NCI-H524 treated with DMSO at 0.1 percent for 48 hours (cell line): Measurements from ENCODE around the gene ZNF428.
"Not testable (repeated sequence)": the region's sequence is repeated elsewhere in the genome, so short reads cannot be mapped to it uniquely, and the experiment has no call there.

Experiments used
- DNase-seq: peaks from one replicate; lab custom pipeline; 2025; lab: John Stamatoyannopoulos, UW

The ZNF428 gene

DNA sequence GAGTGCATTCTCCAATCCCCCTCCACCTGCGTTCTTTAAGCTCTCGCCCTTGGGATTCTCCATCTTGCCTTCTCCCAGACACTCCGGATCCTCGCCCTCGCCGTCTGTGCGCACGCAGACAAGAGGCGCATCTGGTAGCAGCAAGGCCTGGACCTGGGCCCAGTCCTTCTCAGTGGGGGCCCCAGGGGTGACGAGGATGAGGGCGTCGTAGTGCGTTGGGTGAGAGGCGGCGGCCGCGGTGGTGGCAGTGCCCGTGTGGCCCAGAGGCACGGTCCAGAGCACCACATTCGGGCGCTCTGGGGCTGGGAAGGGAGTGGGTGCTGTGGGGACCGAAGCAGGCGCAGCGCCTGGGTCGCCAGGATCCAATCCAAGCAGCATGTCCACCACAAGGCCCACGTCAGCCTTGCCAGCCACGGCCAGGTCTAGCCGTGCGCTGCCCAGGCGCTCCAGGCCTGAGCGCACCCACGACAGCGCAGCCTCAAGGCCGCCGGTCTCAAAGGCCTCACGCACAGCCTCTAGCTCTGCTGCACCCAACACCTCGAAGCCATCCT lies 26.6 kb downstream of the ZNF428 start:
- no peak for DNase-seq

GRCh38 chr19:43591904-43592772 lies 27.3 kb downstream of the ZNF428 start:
- DNase-seq, result no peak

DNA sequence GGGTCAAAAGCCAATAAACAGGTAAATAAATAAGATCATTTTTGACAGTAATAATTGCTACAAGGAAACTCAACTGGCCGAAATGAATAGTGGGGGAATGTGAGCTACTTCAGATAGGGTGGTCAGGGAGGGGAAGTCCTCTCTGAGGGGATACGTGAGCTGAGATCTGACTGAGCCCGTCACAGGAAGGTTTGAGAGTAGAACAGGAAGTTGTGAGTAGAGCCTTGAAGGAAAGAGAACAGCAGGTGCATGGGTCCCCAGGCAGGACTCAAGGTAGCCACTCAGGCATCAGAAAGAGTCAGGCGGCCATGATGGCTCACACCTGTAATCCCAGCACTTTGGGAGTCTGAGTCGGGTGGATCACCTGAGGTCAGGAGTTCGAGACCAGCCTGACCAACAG lies 29.8 kb downstream of the ZNF428 start:
- DNase-seq, result no peak

- DNase-seq, result no peak
Measured at GRCh38 chr19:43589277-43589676, 30.2 kb downstream of the ZNF428 start.

DNA sequence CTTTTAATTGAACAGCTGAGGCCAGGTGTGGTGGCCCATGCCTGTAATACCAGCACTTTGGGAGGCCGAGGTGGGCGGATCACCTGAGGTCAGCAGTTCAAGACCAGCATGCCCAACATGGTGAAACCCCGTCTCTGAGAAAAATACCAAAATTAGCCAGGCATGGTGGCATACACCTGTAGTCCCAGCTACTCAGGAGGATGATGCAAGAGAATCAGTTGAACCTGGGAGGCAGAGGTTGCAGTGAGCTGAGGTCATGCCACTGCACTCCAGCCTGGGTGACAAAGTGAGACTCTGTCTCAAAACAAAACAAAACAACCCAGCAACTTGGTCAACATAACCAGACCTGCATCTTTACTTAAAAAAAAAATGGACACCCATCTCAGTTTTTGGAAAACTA lies 32.4 kb downstream of the ZNF428 start:
- not testable (repeated sequence) for DNase-seq

DNA sequence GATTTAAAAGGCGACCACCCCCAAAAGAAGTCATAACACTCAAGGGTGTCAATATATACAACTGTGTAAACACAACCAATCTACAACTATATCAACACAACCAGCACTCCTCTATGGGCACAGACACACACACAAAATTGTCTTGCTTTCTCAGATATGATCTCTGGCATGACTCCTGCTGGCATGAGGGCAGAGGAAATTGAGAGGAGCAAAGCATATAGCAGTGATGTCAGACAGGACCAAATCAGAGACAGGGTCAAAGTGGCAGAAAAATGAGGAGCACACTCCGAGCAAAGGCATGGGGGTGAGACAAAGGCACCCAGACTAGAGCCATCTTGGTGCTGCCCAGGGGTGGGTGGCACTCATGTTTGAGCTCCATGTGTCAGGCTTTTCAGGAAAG lies 33.1 kb downstream of the ZNF428 start:
- no peak for DNase-seq

GRCh38 chr19:43584484-43584883 lies 34.9 kb downstream of the ZNF428 start:
- DNase-seq, result no peak

DNA sequence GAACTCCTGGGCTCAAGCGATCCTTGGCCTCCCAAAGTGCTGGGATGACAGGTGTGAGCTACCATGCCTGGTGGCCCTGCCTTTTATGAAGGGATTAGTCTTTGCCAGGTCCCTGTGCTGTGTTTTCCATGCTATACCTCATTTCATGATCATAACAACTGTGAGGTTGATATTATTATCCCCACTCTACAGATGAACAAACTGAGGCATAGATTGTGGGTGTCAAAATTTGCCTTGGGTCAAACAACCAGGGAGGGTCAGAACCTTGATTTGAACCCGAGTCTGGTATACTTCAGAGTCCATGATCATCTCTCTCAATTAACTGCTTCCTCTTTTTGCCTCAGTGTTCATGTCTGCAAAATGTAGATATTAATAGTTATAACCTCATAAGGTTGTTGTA lies 36.9 kb downstream of the ZNF428 start:
- DNase-seq, result no peak

- no peak for DNase-seq
Measured at GRCh38 chr19:43581467-43581866, 38.0 kb downstream of the ZNF428 start.

DNA sequence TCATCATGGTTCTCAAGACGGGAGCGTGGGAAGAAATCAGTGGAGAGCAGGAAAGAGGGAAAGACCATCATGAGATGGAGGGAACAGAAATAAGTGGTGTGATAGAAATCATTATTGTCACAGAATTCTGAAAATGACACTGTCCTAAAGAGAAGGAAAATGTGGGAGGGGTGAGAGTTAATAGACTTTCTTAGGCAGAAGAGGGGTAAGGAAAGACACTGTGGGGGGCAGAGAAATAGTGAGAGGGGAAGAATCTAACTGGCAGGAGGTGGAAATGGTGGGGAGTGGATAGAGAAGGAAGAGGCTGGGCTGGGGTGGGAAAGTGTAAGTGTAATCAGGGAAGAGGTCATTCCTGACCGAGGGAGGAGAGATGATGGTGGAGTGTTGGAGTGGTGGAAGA lies 40.6 kb downstream of the ZNF428 start:
- no peak for DNase-seq

GRCh38 chr19:43575955-43576878 lies 43.2 kb downstream of the ZNF428 start:
- no peak for DNase-seq

- DNase-seq, result peak; percentile 78
Measured at GRCh38 chr19:43575156-43575950, 44.1 kb downstream of the ZNF428 start, which contains the start of the genes PINLYP and XRCC1. TSS of gene PINLYP (plus strand) at chr19:43575801. CDS start at chr19:43577192, 1,391 bp downstream. TSS of gene XRCC1 (minus strand) at chr19:43575527. CDS start at chr19:43575458, 69 bp downstream.

DNA sequence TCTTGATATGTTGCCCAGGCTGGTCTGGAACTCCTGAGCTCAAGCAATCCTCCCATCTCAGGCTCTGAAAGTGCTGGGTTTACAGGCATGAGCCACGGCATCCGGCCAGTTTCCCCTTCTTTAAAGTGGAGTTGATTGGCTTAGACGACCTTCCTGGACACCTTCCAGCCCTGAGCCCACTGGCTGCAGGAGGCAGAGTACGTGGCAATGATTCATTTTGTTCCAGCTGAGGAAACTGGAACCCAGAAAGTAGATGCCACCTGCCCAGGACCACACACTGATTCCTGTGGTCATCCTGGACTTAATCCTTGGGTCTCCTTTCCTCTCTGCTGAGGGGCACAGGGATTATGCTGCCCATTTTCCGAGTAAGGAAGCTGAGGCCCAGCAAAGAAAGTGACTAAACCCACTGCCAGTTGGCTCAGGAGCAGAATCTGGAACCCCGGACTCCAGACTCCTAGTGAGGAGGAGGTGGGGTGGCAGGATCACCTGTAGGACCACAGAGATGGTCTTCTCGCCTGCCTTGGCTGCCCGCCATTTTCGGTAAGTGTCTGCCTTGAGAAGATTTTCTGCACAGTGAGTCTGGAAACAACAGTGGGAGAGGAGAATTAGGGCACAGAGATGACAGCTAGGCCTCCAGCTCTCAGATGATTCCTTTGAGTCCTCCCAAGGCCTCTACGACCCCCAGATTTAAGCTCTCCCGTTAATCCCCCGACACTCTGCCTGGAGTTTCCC lies 44.8 kb downstream of the ZNF428 start:
- no peak for DNase-seq

GRCh38 chr19:43572171-43572588 lies 47.2 kb downstream of the ZNF428 start:
- DNase-seq, result no peak

GRCh38 chr19:43570174-43570791 lies 49.1 kb downstream of the ZNF428 start:
- no peak for DNase-seq

DNA sequence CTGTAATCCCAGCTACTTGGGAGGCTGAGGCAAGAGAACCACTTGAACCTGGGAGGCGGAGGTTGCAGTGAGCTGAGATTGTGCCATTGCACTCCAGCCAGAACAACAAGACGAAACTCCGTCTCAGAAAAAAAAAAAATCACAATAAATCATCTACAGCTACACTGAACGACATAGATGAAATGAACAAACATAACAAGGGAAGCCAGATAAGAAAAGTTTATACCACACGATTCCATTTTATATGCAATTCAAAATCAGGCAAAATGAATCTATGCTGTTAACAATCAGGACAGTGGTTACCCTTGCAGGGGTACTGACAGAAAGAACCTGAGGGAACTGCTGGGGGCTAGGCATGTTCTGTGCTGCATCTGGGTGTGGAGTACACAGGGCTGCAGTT lies 49.8 kb downstream of the ZNF428 start:
- DNase-seq, result no peak

DNA sequence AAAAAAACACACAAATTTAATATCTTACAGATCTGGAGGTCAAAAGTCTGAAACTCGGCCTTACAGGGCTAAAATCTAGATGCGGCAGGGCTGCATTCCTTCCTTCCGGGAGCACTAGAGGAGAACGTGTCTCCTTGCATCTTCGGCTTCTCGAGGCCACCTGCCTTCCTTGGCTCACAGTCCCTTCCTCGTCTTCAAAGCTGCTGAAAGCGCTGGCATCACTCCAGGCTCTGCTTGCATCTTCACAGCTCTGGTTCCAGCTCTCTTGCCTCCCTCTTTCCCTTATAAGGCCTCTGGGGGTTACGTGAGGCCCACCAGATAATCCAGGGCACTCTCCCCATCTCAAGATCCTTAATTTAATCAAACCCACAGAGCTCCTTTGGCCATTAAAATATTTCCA lies 54.6 kb downstream of the ZNF428 start:
- DNase-seq, result peak; percentile 21

DNA sequence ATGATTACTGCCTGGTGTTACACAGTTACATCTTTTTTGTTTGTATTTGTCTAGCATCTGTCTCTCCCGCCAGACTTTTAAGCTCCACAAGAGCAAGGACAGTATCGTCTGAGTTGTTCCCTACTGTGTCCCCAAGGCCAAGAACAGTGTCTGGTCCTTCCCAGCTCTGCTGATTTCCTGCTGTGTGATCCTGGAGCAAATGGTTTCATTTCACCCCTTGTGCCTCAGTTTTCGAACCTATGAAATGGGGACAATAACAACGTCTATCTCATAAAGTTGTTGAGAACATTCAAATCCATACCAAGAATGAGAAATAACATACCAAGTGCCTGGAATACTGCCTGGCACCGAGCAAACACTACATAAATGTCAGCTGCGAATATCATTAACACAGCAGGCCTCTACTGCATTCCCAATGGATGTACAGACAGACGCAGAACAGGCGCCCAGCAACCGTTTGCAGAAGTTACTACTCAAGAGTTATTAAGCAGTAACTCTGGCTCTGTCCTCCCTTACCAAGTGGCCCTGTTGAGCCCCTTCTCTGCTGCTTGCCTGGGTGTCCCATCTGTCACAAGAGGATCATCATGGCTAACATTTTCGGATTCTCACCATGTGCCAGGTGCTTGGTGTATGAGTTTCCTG lies 55.5 kb downstream of the ZNF428 start:
- peak; percentile 39 for DNase-seq

GRCh38 chr19:43562698-43563241 lies 56.7 kb downstream of the ZNF428 start:
- no peak for DNase-seq
